WI38 (cell line): ENCODE results near the gene NGDN.

Source experiments
- H3K4me3 ChIP-seq: 2 replicates; pipeline ENCODE4 v1.5.1; 2011; ENCODE audit warnings: low read depth, mild to moderate bottlenecking, control low read depth, low read length
- TF ChIP-seq, protein P1 (sequence below): IDR thresholded peaks from 2 replicates; pipeline ENCODE4 v1.5.1; 2012; ENCODE audit warnings: low read depth, mild to moderate bottlenecking, control low read depth, low read length

The NGDN gene

DNA sequence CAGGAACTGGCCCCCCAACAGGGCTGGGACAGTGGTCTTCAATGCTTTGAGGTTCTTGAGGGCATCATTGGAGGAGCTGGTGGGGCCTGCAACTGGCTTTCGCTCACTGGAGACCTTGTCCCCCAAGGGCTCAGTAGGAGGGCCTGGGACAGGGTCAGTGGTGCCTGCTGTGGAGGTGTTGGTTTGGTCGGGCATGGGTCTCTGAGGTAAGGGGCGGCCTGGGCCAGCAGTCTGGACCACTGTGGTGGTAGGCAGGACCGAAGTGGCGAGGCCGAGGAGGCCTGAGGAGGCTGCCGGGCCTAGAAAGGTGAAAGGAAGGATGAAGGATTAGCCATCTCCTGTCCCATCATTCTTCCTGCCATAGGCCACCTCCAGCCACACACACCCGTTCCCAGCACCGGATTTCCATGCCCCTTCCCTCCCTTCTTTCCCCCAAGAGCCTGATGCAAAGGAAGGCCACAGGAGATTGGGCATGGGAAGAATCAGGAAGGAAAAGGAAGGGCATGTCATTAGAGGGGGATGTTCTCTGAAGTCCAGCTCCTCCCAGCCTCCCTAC, 53.2 kb downstream of the NGDN start:
- H3K4me3 ChIP-seq = no peak overlapping the region
- TF ChIP-seq, protein P1, sequence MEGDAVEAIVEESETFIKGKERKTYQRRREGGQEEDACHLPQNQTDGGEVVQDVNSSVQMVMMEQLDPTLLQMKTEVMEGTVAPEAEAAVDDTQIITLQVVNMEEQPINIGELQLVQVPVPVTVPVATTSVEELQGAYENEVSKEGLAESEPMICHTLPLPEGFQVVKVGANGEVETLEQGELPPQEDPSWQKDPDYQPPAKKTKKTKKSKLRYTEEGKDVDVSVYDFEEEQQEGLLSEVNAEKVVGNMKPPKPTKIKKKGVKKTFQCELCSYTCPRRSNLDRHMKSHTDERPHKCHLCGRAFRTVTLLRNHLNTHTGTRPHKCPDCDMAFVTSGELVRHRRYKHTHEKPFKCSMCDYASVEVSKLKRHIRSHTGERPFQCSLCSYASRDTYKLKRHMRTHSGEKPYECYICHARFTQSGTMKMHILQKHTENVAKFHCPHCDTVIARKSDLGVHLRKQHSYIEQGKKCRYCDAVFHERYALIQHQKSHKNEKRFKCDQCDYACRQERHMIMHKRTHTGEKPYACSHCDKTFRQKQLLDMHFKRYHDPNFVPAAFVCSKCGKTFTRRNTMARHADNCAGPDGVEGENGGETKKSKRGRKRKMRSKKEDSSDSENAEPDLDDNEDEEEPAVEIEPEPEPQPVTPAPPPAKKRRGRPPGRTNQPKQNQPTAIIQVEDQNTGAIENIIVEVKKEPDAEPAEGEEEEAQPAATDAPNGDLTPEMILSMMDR = no peak

GRCh38 chr14:23523229-23524016, 53.9 kb downstream of the NGDN start:
- TF ChIP-seq, protein P1 = no peak
- no peak overlapping the region for H3K4me3 ChIP-seq

- no peak overlapping the region for H3K4me3 ChIP-seq
- TF ChIP-seq, protein P1 = no peak
These were observed 55.5 kb downstream of the NGDN start for GRCh38 chr14:23524954-23525353.

DNA sequence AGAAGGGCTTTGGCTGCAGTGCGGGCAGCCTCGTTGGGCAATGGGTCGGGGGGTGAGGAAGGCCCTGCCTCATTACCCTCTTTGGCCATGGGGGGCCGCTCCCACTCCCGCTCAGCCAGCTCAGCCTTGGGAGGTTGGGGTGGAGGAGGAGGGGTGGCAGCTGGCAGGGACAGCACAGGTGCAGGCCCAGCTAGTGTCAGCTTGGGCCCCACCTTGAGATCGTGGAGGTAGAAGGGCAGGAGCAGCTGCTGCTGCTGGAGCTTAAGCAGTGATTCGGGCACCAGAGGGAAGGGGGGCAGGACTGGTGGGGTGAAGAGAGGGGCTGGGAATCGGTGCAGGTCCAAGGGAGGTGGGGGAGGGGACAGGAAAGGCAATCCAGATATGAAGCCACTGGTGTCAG, 56.1 kb downstream of the NGDN start:
- TF ChIP-seq, protein P1 = no peak
- no peak overlapping the region for H3K4me3 ChIP-seq
